Heart right ventricle (tissue), 16 donors: Measurements from ENCODE around the gene XRCC5. TPM values are rescaled to one million over a fixed set of nuclear protein-coding genes. Genes with fewer than 3 reads are reported as not detected.

Experiments
- ATAC-seq, 8 donors: fragments of 200-7000 bp; cut with Tn5 transposase; one replicate each; pipeline ENCODE4 v1.9.1; 2020; ENCODE audit warnings: mild to moderate bottlenecking in 8 of 8, moderate library complexity in 8 of 8, moderate number of reproducible peaks in 1 of 8
- DNase-seq, 2 donors: peaks; one replicate each; pipeline ENCODE4 v3.0.0-alpha.2; 2020
- H3K27ac ChIP-seq, 10 donors: fragments of 200-600 bp; sonication (generic) in 2 of 10; one replicate each; pipeline versions ENCODE4 v1.5.0 to v1.8.0; 2020 to 2022; ENCODE audit warnings: mild to moderate bottlenecking in 3 of 10
- H3K27me3 ChIP-seq, 7 donors: fragments of 200-600 bp; one replicate each; pipeline ENCODE4 v1.8.0; 2021 to 2022; ENCODE audit warnings: mild to moderate bottlenecking in 2 of 7
- H3K36me3 ChIP-seq, 9 donors: fragments of 200-600 bp; sonication (generic) in 1 of 9; one replicate each; pipeline versions ENCODE4 v1.5.0 to v1.8.0; 2020 to 2022; ENCODE audit warnings: mild to moderate bottlenecking in 2 of 9
- H3K4me1 ChIP-seq, 9 donors: fragments of 200-600 bp; sonication (generic) in 1 of 9; one replicate each; pipeline versions ENCODE4 v1.5.0 to v1.8.0; 2020 to 2022; ENCODE audit warnings: mild to moderate bottlenecking in 4 of 9
- H3K4me3 ChIP-seq, 10 donors: fragments of 200-600 bp; sonication (generic) in 2 of 10; one replicate each; pipeline versions ENCODE4 v1.5.0 to v1.8.0; 2020 to 2022; ENCODE audit warnings: mild to moderate bottlenecking in 7 of 10, moderate library complexity in 2 of 10
- H3K9me3 ChIP-seq, 11 donors: fragments of 200-600 bp in 10 of 11; sonication (generic) in 2 of 11; one replicate each; pipeline versions ENCODE4 v1.5.0 to v1.8.0; 2013 to 2022; ENCODE audit warnings: mild to moderate bottlenecking in 2 of 11, control low read depth in 1 of 11, moderate library complexity in 1 of 11
- CTCF ChIP-seq, 9 donors: fragments of 200-600 bp; sonication (generic) in 2 of 9; IDR thresholded peaks; one replicate each; pipeline versions ENCODE4 v1.5.0 to v1.8.0; 2021 to 2022; ENCODE audit warnings: antibody characterized with exemption in 9 of 9, mild to moderate bottlenecking in 5 of 9, moderate library complexity in 1 of 9
- WGBS, 2 donors: extraction: QIAGEN DNeasy Blood & Tissue Kit; methylation state at CpG; one replicate each; pipeline ENCODE4 v1.1.7; 2013; ENCODE audit warnings: inconsistent platforms in 1 of 2; 5-methylcytosine and 5-hydroxymethylcytosine counted together
- intact Hi-C, 10 donors: fragments of 100-400 bp; cut with DNase I; formaldehyde crosslinking; loops; one replicate each; pipeline versions ENCODE4 v1.11.1 to v1.14.2; 2022
- polyA plus RNA-seq, 2 donors: library from polyadenylated mRNA; stranded (reverse); fragments of 200-250 nt; gene quantifications; one replicate each; pipeline ENCODE4 v1.2.3, GENCODE V29; 2013
- total RNA-seq, 10 donors: library from RNA; stranded (reverse); fragmentation: NEBNext Ultra II Directional in 3 of 10; extraction: Animal tissue kit (Norgen Biotek cat#: 25700) in 3 of 10; gene quantifications; one replicate each; pipeline versions ENCODE4 v1.2.1 to v1.2.4, GENCODE V29; 2021 to 2023
- donor health status: Arrhythmogenic right ventricular cardiomyopathy.
- donor health status: ischemic (EF 13 %, LVEDD 7.1; RV severe dilation, severe dysfunction).
- donor health status: healthy with polysubstance abuse.
- donor health status: DM: no; HTN: yes; CAD: no.
- donor health status: DM: no; HTN: no; CAD: no.
- donor health status: ischemic (EF 25% LVEDD 6.9; RV normal size, moderate dysfunction).
- donor health status: ischemic (EF 25% LVEDD 5.7; RV mildly dilated, moderate dysfunction).
- donor health status: healthy.
- donor health status: DM: yes; HTN: yes; CAD: no.
- donor health status: Ischemic cardiomyopathy.
- donor health status: ischemic (EF 35%, LVEDD 5.7; RV mildly dilated, moderate dysfunction).
- donor health status: nonischemic (EF 11% LVEDD 7.7; RV severe dilation, severe dysfunction).
- donor health status: DM: yes; HTN: yes; CAD: no.
- donor health status: PGD.
- donor health status: ischemic (EF 29% LVEDD 5.4; RV normal size, mild dysfunction).
- donor health status: nonischemic (EF 23%, LVEDD 6.1; RV moderate dilation, normal function).

XRCC5 gene
- total and polyA plus RNA-seq, 12 donors = 35.6 to 163 (median 134) TPM

DNA sequence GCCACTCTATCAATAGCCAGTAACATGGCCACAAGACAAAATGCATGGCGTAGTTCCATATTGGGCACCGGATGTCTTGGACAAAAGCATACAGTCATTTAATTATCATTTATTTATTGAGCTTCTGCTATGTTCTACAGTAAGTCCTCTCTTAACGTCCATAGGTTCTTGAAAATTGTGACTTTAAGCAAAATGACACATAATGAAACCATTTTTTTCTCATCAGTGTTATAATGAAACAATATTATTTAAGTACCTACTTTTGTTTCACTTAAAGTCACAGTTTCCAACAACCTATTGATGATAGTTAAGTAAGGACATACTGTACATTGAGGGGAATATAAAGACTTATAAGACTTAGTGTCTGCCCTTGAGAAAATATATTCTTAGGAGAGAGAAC is 84.9 kb downstream of the XRCC5 start:
- H3K27ac ChIP-seq = no peak overlapping the region
- H3K4me3 ChIP-seq = no peak overlapping the region
- DNase-seq (no peak), ATAC-seq (no peak)
- H3K27me3 ChIP-seq = no peaks in the 10 kb centered on the region
- no peak for TF ChIP-seq CTCF (IDR thresholded peaks at IDR 0.05)
- peaks cover 0 to 99% (median 46%) of the 10 kb centered on the region in 9 donors for H3K36me3 ChIP-seq
- no peaks in the 10 kb centered on the region for H3K9me3 ChIP-seq
- peaks cover 0 to 7% (median under 1%) of the 10 kb centered on the region in 9 donors for H3K4me1 ChIP-seq
- intact Hi-C loops = no loop called here
- WGBS, 2 donors = 95% methylated on average over 3 of the region's 3 CpGs

DNA sequence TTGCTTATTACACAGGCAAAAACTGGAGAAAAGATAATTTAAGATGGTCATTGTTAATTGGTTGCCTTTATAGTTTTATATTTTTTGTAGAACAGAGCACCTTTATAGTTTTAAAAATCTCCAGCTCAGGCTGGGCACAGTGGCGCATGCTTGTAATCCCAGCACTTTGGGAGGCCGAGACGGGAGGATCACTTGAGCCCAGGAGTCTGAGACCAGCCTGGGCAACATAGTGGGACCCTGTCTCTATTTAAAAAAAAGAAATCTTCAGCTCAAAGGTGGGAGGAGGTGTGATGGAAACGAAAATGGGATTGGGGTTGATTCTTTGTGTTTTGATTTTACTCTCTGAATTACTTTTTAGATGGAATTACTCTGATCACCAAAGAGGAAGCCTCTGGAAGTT is 85.4 kb downstream of the XRCC5 start:
- no peak for ATAC-seq
- intact Hi-C loops = no loop called here
- no peak for DNase-seq
- Histone ChIP-seq H3K27me3 (no peaks in the 10 kb centered on the region), H3K9me3 (no peaks in the 10 kb centered on the region), H3K36me3 (peaks cover 0 to 100% (median 50%) of the 10 kb centered on the region in 9 donors), H3K4me1 (peaks cover 0 to 1% (median 0%) of the 10 kb centered on the region in 9 donors), H3K4me3 (no peak overlapping the region), H3K27ac (no peak overlapping the region)
- TF ChIP-seq CTCF (IDR thresholded peaks at IDR 0.05) = no peak
- WGBS, 2 donors = 83 to 98% methylated on average over 4 of the region's 4 CpGs

- Histone ChIP-seq H3K36me3 (peaks cover 0 to 100% (median 50%) of the 10 kb centered on the region in 9 donors), H3K27me3 (no peaks in the 10 kb centered on the region), H3K27ac (no peak overlapping the region), H3K4me1 (no peaks in the 10 kb centered on the region), H3K4me3 (no peak overlapping the region), H3K9me3 (no peaks in the 10 kb centered on the region)
- ATAC-seq = no peak
- intact Hi-C loops = no loop called here
- 79% methylated on average over 4 of the region's 4 CpGs for WGBS, 2 donors
- TF ChIP-seq CTCF (IDR thresholded peaks at IDR 0.05) = no peak
- DNase-seq = no peak
Observed at GRCh38 chr2:216195565-216196029, 86.4 kb downstream of the XRCC5 start.

DNA sequence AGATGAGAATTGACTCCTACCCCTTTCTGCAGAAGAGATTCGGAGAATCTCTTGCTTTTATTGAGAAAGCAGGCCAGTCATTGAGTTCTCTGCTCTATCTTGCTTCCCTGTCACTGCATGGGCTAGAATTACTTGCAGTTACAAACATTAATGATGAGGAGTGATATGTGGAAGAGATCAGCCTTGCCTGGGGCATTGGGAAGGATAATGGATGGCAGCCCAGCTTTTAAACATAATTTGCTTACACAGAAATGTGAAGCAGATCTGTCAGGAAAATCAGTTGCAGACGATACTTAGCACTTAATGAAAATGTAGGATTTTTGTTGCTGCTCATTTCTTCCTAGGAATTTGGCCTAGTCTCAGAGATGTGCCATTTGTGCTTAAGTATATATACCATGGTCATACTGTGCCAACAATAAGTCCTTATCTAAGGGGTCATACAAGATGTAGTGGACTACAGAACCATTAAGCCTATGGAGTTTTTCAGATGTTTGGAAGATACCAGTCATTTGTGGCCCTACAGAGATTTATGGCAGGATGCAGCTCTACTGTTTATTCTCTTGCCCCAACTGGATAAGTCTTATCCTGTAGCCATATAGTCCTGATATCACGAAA is 92.7 kb downstream of the XRCC5 start:
- H3K9me3 ChIP-seq = no peaks in the 10 kb centered on the region
- H3K36me3 ChIP-seq = peaks cover 0 to 100% (median 68%) of the 10 kb centered on the region in 9 donors
- intact Hi-C loops = no loop called here
- DNase-seq = no peak
- ATAC-seq = no peak
- no peak overlapping the region for H3K27ac ChIP-seq
- TF ChIP-seq CTCF (IDR thresholded peaks at IDR 0.05) = no peak
- 79 to 85% methylated on average over 3 of the region's 3 CpGs for WGBS, 2 donors
- no peak overlapping the region for H3K4me3 ChIP-seq
- H3K27me3 ChIP-seq = no peaks in the 10 kb centered on the region
- H3K4me1 ChIP-seq = no peaks in the 10 kb centered on the region
